AG04449 (cell line): ENCODE results near the gene PRELP.

Experiments
- CTCF ChIA-PET: fragments of 350-600 bp; formaldehyde crosslinking; extraction: SDS; loops from one replicate; lab custom pipeline; 2021; ENCODE audit warnings: antibody characterized with exemption; lab: Yijun Ruan, JAX
- POLR2A ChIA-PET: fragments of 400-600, 350-600 bp; formaldehyde crosslinking; extraction: SDS; loops from one replicate; lab custom pipeline; 2020; ENCODE audit warnings: antibody characterized with exemption, inconsistent platforms; lab: Yijun Ruan, JAX
- DNase-seq: peaks from one replicate; pipeline ENCODE4 v3.0.0-alpha.2; 2010; ENCODE audit warnings: low read depth, low spot score
- H3K4me3 ChIP-seq: 2 replicates; pipeline ENCODE4 v1.5.1; 2011; ENCODE audit warnings: low read depth, mild to moderate bottlenecking, control low read depth, low read length
- CTCF ChIP-seq: IDR thresholded peaks from one replicate; pipeline ENCODE4 v1.5.1; 2011; ENCODE audit warnings: mild to moderate bottlenecking, moderate library complexity, low read length, control low read depth, inconsistent platforms; ENCODE audit not compliant: insufficient read depth; ENCODE audit errors: missing control alignments

PRELP gene

GRCh38 chr1:203521074-203521794, 45.6 kb downstream of the PRELP start:
- DNase-seq: no peak
- no peak for TF ChIP-seq CTCF
- POLR2A ChIA-PET: no interaction called here
- H3K4me3 ChIP-seq: no peak overlapping the region
- CTCF ChIA-PET: interaction anchor here (1.2 to 1.6 kb wide), 3 partner anchors 9 to 17 kb away, joined by 3 to 4 read pairs (median 4); no protein-coding TSS in a partner anchor

- no peak overlapping the region for H3K4me3 ChIP-seq
- POLR2A ChIA-PET: no interaction called here
- no peak for TF ChIP-seq CTCF
- CTCF ChIA-PET: interaction anchor here (0.9 to 1.6 kb wide), 3 partner anchors 9 to 16 kb away, joined by 3 to 4 read pairs (median 3); no protein-coding TSS in a partner anchor
- DNase-seq: no peak
Measured at GRCh38 chr1:203521812-203522211, 46.2 kb downstream of the PRELP start.

GRCh38 chr1:203522237-203522636, 46.6 kb downstream of the PRELP start:
- no peak overlapping the region for H3K4me3 ChIP-seq
- DNase-seq: no peak
- TF ChIP-seq CTCF: no peak
- ChIA-PET POLR2A (no interaction called here), CTCF (interaction anchor here (0.9 to 1.6 kb wide), 4 partner anchors 8 to 179 kb away, joined by 3 to 4 read pairs (median 3); no protein-coding TSS in a partner anchor)

GRCh38 chr1:203523667-203524066, 48.1 kb downstream of the PRELP start:
- ChIA-PET POLR2A (interaction anchor here (0.7 kb wide), 1 partner anchor 44 kb away, joined by 3 read pairs; no protein-coding TSS in a partner anchor), CTCF (interaction anchor here (1.4 kb wide), 1 partner anchor 178 kb away, joined by 3 read pairs; no protein-coding TSS in a partner anchor)
- no peak overlapping the region for H3K4me3 ChIP-seq
- DNase-seq: no peak
- no peak for TF ChIP-seq CTCF

- ChIA-PET CTCF (interaction anchor here (1.1 to 3.3 kb wide), 2 partner anchors 11 to 20 kb away, joined by 3 to 10 read pairs; no protein-coding TSS in a partner anchor), POLR2A (no interaction called here)
- no peak for TF ChIP-seq CTCF
Measured at GRCh38 chr1:203524152-203524551, 48.5 kb downstream of the PRELP start.

GRCh38 chr1:203524824-203525223, 49.2 kb downstream of the PRELP start:
- no peak overlapping the region for H3K4me3 ChIP-seq
- TF ChIP-seq CTCF: no peak
- no peak for DNase-seq
- CTCF ChIA-PET: interaction anchor here (1.1 to 3.3 kb wide), 2 partner anchors 12 to 21 kb away, joined by 3 to 10 read pairs; no protein-coding TSS in a partner anchor
- POLR2A ChIA-PET: no interaction called here

More at GRCh38 chr1:203524152-203524551, 48.5 kb downstream of the PRELP start:
- DNase-seq: no peak
- no peak overlapping the region for H3K4me3 ChIP-seq
